Urinary bladder (tissue), 4 donors: ENCODE measurements around the gene PLEKHA6. TPM values are rescaled to one million over a fixed set of nuclear protein-coding genes. Genes with fewer than 3 reads are reported as not detected.
A peak's percentile ranks its signal among the peaks of the same experiment; 100 is the strongest.

Experiments
- DNase-seq: peaks from one replicate; pipeline ENCODE4 v3.0.0-alpha.2; 2015; ENCODE audit errors: extremely low spot score
- H3K27ac ChIP-seq: one replicate; pipeline ENCODE4 v1.5.1; 2013; ENCODE audit warnings: low read depth, mild to moderate bottlenecking, moderate library complexity
- H3K36me3 ChIP-seq: one replicate; pipeline ENCODE4 v1.6.1; 2013; ENCODE audit warnings: mild to moderate bottlenecking, moderate library complexity; ENCODE audit not compliant: insufficient read depth
- H3K4me1 ChIP-seq: one replicate; pipeline ENCODE4 v1.6.1; 2013; ENCODE audit warnings: mild to moderate bottlenecking, moderate library complexity; ENCODE audit not compliant: insufficient read depth
- H3K4me3 ChIP-seq: one replicate; pipeline ENCODE4 v1.5.1; 2013; ENCODE audit warnings: low read depth, low read length
- WGBS: extraction: QIAGEN DNeasy Blood & Tissue Kit; methylation state at CpG from one replicate; pipeline ENCODE4 v1.1.7; 2013; 5-methylcytosine and 5-hydroxymethylcytosine counted together
- polyA plus RNA-seq: library from polyadenylated mRNA; stranded (reverse); fragments of 200-250 nt; gene quantifications from one replicate; pipeline ENCODE4 v1.2.3, GENCODE V29; 2013
- total RNA-seq: library from RNA; depleted of rRNA; stranded (reverse); fragments of >200 nt; gene quantifications from one replicate; pipeline ENCODE4 v1.2.3, GENCODE V29; 2014
- donor health status: healthy with polysubstance abuse.
- donor health status: healthy.

PLEKHA6 gene
- total and polyA plus RNA-seq, 2 donors = 9.5 to 15.1 TPM

DNA sequence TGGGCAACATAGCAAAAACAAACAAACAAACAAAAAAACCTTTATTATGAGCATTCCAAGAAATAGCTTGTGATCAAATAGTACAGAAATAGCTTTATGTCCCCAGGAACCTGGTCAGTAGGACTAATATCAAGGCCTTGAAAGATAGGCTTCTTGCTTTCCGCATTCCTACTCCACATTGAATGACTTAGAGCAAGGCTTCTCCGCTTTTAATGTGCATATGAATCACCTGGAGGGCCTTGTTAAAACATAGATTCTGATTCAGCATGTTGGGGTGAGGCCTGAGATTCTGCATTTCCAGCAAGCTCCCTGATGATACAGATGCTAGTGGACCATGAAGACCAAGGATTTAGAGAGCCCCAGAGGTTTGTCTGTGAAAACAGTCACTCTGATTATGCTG is 17.4 kb downstream of the PLEKHA6 start:
- WGBS = 97% methylated on average over 2 of the region's 2 CpGs
- DNase-seq = no peak
- H3K36me3 ChIP-seq = no peaks in the 10 kb centered on the region
- H3K27ac ChIP-seq = no peak overlapping the region
- H3K4me1 ChIP-seq = no peaks in the 10 kb centered on the region
- no peak overlapping the region for H3K4me3 ChIP-seq

DNA sequence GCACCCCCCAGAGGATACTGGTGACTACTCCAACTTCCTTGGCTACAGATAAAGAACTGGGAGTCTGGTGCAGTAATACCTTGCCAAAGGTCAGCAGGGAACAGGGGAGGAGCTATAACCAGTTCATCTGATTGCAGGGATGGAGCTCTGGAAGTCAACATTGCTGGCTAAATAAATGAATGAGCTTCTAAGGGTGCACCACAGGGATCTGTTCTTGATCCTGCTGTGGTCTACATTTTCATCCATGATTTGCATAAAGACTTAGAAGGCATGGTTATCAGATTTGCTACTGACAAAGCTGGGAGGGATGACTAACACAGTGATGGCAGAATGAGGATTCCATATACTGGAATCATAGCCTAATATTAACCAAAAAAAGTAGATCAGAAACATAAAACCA is 18.3 kb downstream of the PLEKHA6 start:
- Histone ChIP-seq H3K27ac (no peak overlapping the region), H3K4me1 (no peaks in the 10 kb centered on the region), H3K36me3 (no peaks in the 10 kb centered on the region), H3K4me3 (no peak overlapping the region)
- no peak for DNase-seq

DNA sequence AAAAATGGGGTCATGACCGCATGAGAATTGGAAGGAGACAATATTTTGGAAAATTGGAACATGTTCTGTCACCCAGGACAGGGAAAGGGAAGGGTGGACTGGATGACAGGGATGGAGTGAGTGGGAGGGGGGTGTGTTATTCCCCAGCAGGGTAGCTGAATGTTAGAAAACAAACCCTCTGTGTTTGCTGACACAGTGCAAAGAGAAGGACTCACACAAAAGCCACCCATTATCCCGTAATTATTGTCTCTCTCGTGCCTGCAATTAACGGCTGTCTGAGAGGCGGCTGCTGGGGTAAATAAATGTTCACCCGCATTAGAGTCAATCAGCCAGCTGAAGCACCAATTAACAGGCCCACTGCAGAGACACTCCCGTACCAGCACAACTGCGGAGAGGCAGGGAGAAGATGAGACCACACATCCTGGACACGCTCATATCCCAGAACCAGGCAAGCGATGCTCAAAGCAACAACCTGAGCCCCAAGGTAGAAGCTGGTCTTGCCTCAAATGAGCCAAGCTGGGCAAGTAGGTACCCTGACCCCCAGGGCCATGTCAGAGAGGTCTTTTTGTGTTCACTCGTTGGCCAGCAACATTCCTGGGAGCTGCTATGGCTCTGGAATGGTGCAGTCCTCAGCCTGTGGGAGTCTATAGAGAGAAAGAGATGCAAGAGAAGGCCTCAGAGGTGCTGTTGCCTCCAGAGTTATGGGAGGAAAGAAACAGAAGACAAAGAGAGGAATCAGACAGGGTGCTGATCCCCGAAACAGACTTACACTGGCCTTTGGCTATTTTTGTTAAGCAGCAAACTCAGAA is 19.4 kb downstream of the PLEKHA6 start:
- no peak for DNase-seq
- H3K4me1 ChIP-seq = no peaks in the 10 kb centered on the region
- no peak overlapping the region for H3K4me3 ChIP-seq
- H3K27ac ChIP-seq = no peak overlapping the region
- no peaks in the 10 kb centered on the region for H3K36me3 ChIP-seq
- 77% methylated on average over 12 of the region's 12 CpGs for WGBS

DNA sequence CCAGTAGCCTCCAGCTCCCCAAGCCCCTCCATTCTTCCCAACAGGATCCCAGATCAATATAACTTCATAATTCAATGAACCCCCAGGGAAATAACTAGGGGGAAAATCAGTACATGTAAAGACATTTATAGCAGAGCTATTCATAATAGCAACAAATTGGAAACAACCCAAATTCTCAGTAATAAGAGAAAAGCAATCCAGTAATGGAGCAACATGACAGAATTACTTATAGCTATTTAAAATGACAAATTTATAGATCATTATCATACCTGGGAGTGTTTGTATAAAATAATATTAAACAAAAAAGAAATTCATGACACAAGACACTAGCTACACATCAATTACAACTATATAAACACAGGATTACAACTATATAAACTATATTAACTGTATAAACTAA is 20.2 kb downstream of the PLEKHA6 start:
- H3K4me1 ChIP-seq = no peaks in the 10 kb centered on the region
- H3K4me3 ChIP-seq = no peak overlapping the region
- no peak for DNase-seq
- no peak overlapping the region for H3K27ac ChIP-seq
- no peaks in the 10 kb centered on the region for H3K36me3 ChIP-seq

DNA sequence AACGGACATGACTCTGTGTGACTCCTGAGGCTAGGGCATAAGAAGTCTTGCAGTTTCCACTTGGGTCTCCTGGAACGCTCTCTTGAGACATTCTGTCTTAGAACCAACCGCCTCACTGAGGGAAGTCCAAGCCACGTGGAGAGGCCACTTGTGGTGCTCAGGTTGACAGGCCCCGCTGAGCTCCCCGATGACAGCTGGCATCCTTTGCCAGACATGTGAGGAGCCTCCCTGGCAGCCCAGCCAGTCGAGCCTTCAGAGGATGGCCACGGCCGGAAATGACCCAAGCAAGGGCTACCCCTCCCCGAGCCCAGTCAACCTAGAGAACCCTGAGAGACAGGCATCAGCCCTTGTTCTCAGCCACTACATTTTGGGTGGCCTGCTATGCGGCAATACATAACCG is 20.7 kb downstream of the PLEKHA6 start:
- Histone ChIP-seq H3K36me3 (no peaks in the 10 kb centered on the region), H3K4me1 (no peaks in the 10 kb centered on the region), H3K27ac (no peak overlapping the region), H3K4me3 (no peak overlapping the region)
- 94% methylated on average over 12 of the region's 12 CpGs for WGBS
- DNase-seq = no peak

DNA sequence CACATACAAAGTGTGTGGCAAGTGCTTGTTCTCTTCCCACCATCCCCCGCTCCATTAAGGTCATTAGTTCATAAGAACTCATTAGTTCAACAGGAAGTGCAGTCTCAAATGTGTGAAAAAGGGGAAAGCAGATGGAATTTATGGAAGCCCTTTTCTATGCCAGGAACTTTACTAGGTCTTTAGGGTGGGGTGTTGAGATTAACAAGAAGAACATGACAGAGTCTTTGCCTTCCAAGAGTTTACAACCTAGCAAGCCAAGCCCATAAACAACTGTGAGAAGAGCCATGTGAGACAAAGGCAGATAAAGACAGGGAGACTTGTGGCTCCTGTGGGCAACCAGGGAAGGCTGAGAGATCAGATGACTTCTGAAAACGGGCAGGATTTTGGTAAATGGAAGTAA is 21.4 kb downstream of the PLEKHA6 start:
- Histone ChIP-seq H3K36me3 (no peaks in the 10 kb centered on the region), H3K4me3 (no peak overlapping the region), H3K27ac (no peak overlapping the region), H3K4me1 (no peaks in the 10 kb centered on the region)
- 48% methylated on average over 2 of the region's 2 CpGs for WGBS
- DNase-seq = no peak

DNA sequence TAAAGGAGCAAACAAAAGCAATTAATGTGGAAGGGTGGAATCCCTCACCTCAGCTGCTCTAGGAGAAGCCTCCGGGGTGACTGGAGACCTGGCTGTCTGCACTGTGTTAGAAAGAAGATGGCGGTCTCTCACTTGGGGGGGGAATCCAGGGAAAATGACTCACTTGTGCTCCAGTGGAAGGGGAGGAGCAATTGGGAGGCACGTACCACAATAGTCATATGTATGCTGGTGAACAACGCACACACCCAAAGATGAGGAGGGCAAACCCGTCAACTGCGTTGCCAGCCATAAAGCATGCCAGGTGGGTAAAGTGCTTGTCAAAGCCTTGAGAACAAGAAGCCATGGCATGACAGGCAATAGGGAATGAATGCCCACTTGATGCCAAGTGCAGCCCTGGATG is 22.1 kb downstream of the PLEKHA6 start:
- no peak for DNase-seq
- Histone ChIP-seq H3K27ac (no peak overlapping the region), H3K36me3 (no peaks in the 10 kb centered on the region), H3K4me3 (no peak overlapping the region), H3K4me1 (no peaks in the 10 kb centered on the region)
- 80% methylated on average over 6 of the region's 6 CpGs for WGBS

DNA sequence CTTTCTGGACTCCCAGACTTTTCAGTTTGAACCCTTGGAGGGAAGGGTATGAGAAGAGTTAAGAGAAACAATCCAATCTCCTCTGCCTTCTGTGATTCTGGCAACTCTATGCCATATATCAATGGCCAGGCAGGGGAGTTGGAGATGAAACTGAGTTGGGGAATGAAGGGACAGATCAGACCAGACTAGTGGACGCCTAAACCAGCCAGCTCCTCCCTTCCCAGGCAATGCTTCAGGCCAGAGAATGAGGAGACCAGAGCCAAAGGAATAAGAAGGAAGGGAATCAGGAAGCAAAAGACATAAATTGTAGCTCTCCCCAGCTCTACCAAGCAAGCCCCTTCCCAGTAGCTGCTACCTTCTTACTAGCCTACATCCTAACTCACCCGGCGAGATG is 22.7 kb downstream of the PLEKHA6 start:
- no peak overlapping the region for H3K4me3 ChIP-seq
- DNase-seq = no peak
- WGBS = 57% methylated on average over 3 of the region's 3 CpGs
- no peaks in the 10 kb centered on the region for H3K4me1 ChIP-seq
- H3K36me3 ChIP-seq = no peaks in the 10 kb centered on the region
- no peak overlapping the region for H3K27ac ChIP-seq

DNA sequence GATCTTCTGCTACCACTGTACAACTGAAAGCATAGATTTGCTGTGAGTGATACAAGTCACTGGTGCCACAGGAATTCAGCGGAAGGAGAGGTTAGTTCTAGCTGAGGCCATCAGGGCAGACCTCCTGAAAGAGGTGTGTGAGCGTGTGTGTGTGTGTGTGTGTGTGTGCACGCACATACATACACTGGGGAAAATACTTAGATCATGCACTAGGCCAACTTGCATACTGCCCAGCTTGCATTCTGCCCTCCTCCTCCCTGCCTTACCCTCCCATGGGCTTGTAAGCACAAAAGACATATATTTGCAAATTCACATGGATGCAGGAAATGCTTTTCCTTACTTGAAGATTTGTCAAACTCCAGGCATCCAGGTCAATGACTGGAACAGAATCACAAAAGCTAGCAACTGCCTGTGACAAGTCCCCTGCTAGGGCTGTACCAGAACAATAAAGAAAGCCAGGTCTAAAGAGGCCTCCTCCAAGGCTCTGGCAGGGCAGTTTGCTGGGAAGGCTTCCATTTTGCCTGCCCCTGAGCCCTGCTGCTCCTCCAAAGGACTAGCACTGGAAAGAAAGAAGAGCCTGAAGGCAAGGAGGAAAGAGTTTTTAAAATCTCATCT is 23.2 kb downstream of the PLEKHA6 start:
- Histone ChIP-seq H3K4me1 (no peaks in the 10 kb centered on the region), H3K4me3 (no peak overlapping the region), H3K27ac (no peak overlapping the region), H3K36me3 (no peaks in the 10 kb centered on the region)
- 79% methylated on average over 3 of the region's 3 CpGs for WGBS
- DNase-seq = no peak

DNA sequence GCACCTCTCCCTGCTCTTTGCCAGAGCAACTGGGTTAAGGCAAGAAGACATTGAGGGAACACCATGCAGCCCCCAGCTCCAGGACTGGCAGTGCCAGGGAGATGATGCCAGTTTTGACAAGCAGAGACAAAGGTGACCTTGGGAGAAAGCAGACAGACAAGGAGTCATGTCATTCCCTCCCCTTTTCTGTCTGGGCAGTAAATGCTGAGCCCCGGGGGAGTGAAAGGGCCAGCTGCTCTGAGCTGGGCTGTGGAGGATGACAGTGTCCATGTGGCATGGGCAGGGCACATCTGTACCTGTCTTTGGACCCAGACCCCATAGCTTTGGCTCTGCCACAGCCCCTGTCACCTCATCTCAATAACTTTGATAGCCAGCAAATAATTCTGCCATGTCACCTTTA is 24.2 kb downstream of the PLEKHA6 start:
- H3K36me3 ChIP-seq = no peaks in the 10 kb centered on the region
- H3K4me3 ChIP-seq = no peak overlapping the region
- H3K27ac ChIP-seq = no peak overlapping the region
- 85% methylated on average over 1 of the region's 1 CpG for WGBS
- H3K4me1 ChIP-seq = no peaks in the 10 kb centered on the region
- DNase-seq = no peak

DNA sequence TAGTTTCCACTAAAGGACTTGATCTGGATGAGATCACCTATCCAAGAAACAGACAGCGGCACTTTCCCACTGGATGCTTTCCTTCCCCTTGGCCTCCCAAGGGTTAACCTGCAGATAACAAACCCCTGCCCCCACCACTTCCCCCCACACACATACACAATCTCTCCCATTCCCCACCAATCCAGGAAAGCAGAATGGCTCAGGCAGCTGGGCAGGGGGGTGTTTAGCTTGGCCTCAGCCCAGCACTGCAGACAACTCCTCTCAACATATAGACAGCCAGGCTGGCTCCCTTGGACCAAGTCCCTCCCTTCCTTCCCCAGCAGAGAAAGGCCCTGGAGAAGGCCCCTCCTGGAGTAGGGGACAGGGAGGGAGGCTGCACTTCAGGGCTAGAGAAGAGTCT is 24.6 kb downstream of the PLEKHA6 start:
- WGBS = 82% methylated on average over 1 of the region's 1 CpG
- no peaks in the 10 kb centered on the region for H3K36me3 ChIP-seq
- no peak for DNase-seq

DNA sequence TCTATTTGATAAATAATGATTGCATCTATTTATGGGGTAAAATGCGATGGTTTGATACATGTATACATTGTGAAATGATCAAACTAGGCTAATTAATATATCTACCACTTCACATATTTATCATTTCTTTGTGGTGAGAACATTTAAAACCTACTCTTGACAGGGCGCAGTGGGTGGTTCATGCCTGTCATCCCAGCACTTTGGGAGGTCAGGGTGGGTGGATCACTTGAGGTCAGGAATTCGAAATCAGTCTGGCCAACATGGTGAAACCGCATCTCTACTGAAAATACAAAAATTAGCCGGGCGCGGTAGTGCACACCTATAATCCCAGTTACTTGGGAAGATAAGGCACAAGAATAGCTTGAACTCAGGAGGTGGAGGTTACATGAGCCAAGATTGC is 25.3 kb downstream of the PLEKHA6 start:
- H3K4me1 ChIP-seq = no peaks in the 10 kb centered on the region
- WGBS = 90% methylated on average over 7 of the region's 7 CpGs
- no peak overlapping the region for H3K27ac ChIP-seq
- H3K36me3 ChIP-seq = no peaks in the 10 kb centered on the region
- DNase-seq = no peak
- no peak overlapping the region for H3K4me3 ChIP-seq

More for the DNA sequence above, 24.6 kb downstream of the PLEKHA6 start:
- Histone ChIP-seq H3K4me3 (no peak overlapping the region), H3K4me1 (no peaks in the 10 kb centered on the region), H3K27ac (no peak overlapping the region)

DNA sequence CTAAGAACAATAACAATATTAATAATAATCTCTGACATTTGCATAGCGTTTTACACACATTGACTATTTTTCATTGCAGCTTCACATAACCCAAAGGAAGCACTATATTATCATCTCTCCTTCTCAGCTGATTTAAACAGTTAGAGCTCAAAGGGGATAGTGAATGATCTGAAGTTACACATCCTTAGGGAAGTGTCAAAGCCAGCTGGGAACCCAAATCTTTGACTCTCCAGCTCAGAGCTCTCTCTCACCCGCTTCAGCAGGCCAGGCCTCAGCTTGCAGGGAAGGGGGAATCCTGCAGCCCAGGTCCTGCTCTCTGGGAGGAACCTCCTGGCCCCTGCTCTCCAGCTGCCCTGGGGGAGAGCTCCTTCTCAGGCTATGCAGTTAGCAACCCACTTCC is 26.3 kb downstream of the PLEKHA6 start:
- H3K4me3 ChIP-seq = no peak overlapping the region
- WGBS = 63% methylated on average over 2 of the region's 2 CpGs
- no peak overlapping the region for H3K27ac ChIP-seq
- no peaks in the 10 kb centered on the region for H3K36me3 ChIP-seq
- no peaks in the 10 kb centered on the region for H3K4me1 ChIP-seq
- DNase-seq = no peak

DNA sequence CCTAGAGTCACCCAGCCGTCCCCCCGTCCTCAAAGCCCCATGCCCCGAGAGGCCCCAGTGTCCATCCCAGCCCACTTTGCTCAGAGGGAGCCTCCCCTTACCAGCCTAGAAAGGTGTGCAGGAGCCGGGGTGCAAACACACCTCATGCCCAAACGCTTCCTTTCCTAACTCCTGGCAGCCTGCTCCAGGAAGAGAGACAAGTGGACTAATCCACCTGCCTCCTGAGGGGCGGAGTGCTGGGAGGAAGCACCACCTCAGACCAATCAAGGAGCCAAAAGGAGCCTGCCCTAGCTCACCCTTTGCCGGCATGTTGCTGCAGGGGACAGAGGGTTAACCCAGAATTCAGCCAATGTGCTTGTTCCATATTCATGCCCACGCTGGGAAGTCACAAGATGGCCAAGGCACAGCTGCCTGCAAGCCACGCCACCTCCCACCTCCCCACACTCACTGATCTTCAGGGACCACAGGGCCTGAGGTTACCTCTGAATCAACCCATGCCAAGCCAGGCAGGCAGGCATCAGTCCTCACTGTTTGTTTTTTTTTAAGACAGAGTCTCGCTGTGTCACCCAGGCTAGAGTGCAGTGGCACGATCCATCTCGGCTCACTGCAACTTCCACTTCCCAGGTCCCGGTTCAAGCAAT is 27.8 kb downstream of the PLEKHA6 start:
- no peaks in the 10 kb centered on the region for H3K4me1 ChIP-seq
- WGBS = 88% methylated on average over 13 of the region's 13 CpGs
- H3K27ac ChIP-seq = peak overlapping the region; percentile 60
- DNase-seq = no peak
- no peaks in the 10 kb centered on the region for H3K36me3 ChIP-seq
- H3K4me3 ChIP-seq = no peak overlapping the region
